Mesendoderm (in vitro differentiated cells): Measurements from ENCODE around the gene SVIL.

Source experiments
- DNase-seq: peaks from one replicate; pipeline ENCODE4 v3.0.0; 2013
- H2AK5ac ChIP-seq: 2 replicates; pipeline ENCODE4 v1.6.1; 2013; ENCODE audit warnings: low read length, inconsistent platforms
- H2BK120ac ChIP-seq: 2 replicates; pipeline ENCODE4 v1.6.1; 2013; ENCODE audit warnings: low read depth, mild to moderate bottlenecking, low read length, moderate library complexity, mixed read lengths
- H2BK15ac ChIP-seq: replicated peaks from 2 replicates; pipeline ENCODE4 v1.6.1; 2013; ENCODE audit warnings: low read depth, mild to moderate bottlenecking, moderate library complexity
- H2BK5ac ChIP-seq: 2 replicates; pipeline ENCODE4 v1.6.1; 2013; ENCODE audit warnings: low read length, inconsistent platforms
- H3K18ac ChIP-seq: 2 replicates; pipeline ENCODE4 v1.6.1; 2013; ENCODE audit warnings: mild to moderate bottlenecking, low read length, mixed read lengths
- H3K23ac ChIP-seq: one replicate; pipeline ENCODE4 v1.6.1; 2013; ENCODE audit warnings: low read length
- H3K27ac ChIP-seq: 2 replicates; pipeline ENCODE4 v1.5.1; 2013; ENCODE audit warnings: low read depth, mild to moderate bottlenecking, inconsistent platforms, low read length, moderate library complexity
- H3K27me3 ChIP-seq: 2 replicates; pipeline ENCODE4 v1.6.1; 2013; ENCODE audit warnings: low read length, control low read depth, mild to moderate bottlenecking, inconsistent platforms; ENCODE audit not compliant: insufficient read depth, poor library complexity
- H3K36me3 ChIP-seq: 2 replicates; pipeline ENCODE4 v1.6.1; 2013; ENCODE audit warnings: low read length, inconsistent platforms; ENCODE audit not compliant: control insufficient read depth, insufficient read depth
- H3K4ac ChIP-seq: one replicate; pipeline ENCODE4 v1.6.1; 2013; ENCODE audit warnings: low read depth, mild to moderate bottlenecking, low read length, moderate library complexity
- H3K4me1 ChIP-seq: 2 replicates; pipeline ENCODE4 v1.6.1; 2013; ENCODE audit warnings: low read depth, low read length, inconsistent platforms; ENCODE audit not compliant: control insufficient read depth
- H3K4me2 ChIP-seq: 2 replicates; pipeline ENCODE4 v1.6.1; 2013; ENCODE audit warnings: low read length
- H3K4me3 ChIP-seq: 2 replicates; pipeline ENCODE4 v1.5.1; 2013; ENCODE audit warnings: mild to moderate bottlenecking, low read length
- H3K56ac ChIP-seq: one replicate; pipeline ENCODE4 v1.6.1; 2013; ENCODE audit warnings: low read length
- H3K79me1 ChIP-seq: 2 replicates; pipeline ENCODE4 v1.6.1; 2013; ENCODE audit warnings: low read length, inconsistent platforms
- H3K79me2 ChIP-seq: 2 replicates; pipeline ENCODE4 v1.6.1; 2013; ENCODE audit warnings: mild to moderate bottlenecking, low read length; ENCODE audit not compliant: control insufficient read depth, insufficient read depth
- H3K9ac ChIP-seq: 2 replicates; pipeline ENCODE4 v1.6.1; 2013; ENCODE audit warnings: low read length, inconsistent platforms
- H4K5ac ChIP-seq: one replicate; pipeline ENCODE4 v1.6.1; 2013; ENCODE audit warnings: low read length
- H4K8ac ChIP-seq: one replicate; pipeline ENCODE4 v1.6.1; 2013; ENCODE audit warnings: low read depth, mild to moderate bottlenecking, control low read depth, low read length, moderate library complexity
- WGBS: extraction: QIAGEN DNeasy Blood & Tissue Kit; methylation state at CpG from one replicate; pipeline ENCODE4 v1.1.7; 2013; ENCODE audit warnings: low lambda C conversion rate, missing lambda C conversion rate; ENCODE audit not compliant: insufficient coverage; ENCODE audit errors: extremely low coverage; 5-methylcytosine and 5-hydroxymethylcytosine counted together

SVIL gene

GRCh38 chr10:29613791-29614190 lies 21.0 kb downstream of the SVIL start:
- Histone ChIP-seq H3K23ac (no peak overlapping the region), H3K4me2 (no peak overlapping the region), H3K56ac (no peak overlapping the region), H2BK5ac (no peak overlapping the region), H2BK15ac (no peak overlapping the region), H3K79me1 (no peaks in the 10 kb centered on the region), H3K18ac (no peak overlapping the region), H3K4me1 (peaks cover 4% of the 10 kb centered on the region), H3K27me3 (no peaks in the 10 kb centered on the region), H3K4ac (no peak overlapping the region), H4K8ac (no peak overlapping the region), H3K27ac (no peak overlapping the region), H4K5ac (no peak overlapping the region), H3K36me3 (no peaks in the 10 kb centered on the region), H2BK120ac (no peak overlapping the region), H3K9ac (no peak overlapping the region), H3K4me3 (no peak overlapping the region), H3K79me2 (no peaks in the 10 kb centered on the region), H2AK5ac (no peak overlapping the region)
- WGBS: no CpG with 5 or more reads among the region's 4 CpGs
- DNase-seq: no peak

GRCh38 chr10:29613196-29613595 lies 21.6 kb downstream of the SVIL start:
- H2BK5ac ChIP-seq: no peak overlapping the region
- H3K4ac ChIP-seq: no peak overlapping the region
- H3K4me2 ChIP-seq: no peak overlapping the region
- DNase-seq: no peak
- H3K79me2 ChIP-seq: no peaks in the 10 kb centered on the region
- no peak overlapping the region for H3K23ac ChIP-seq
- H3K56ac ChIP-seq: no peak overlapping the region
- H3K18ac ChIP-seq: no peak overlapping the region
- no peak overlapping the region for H3K9ac ChIP-seq
- no peaks in the 10 kb centered on the region for H3K27me3 ChIP-seq
- peaks cover under 1% of the 10 kb centered on the region for H3K4me1 ChIP-seq
- no peaks in the 10 kb centered on the region for H3K36me3 ChIP-seq
- no peak overlapping the region for H3K27ac ChIP-seq
- H3K79me1 ChIP-seq: no peaks in the 10 kb centered on the region
- H2BK15ac ChIP-seq: no peak overlapping the region
- WGBS: no CpG with 5 or more reads among the region's 6 CpGs
- no peak overlapping the region for H3K4me3 ChIP-seq
- H2BK120ac ChIP-seq: no peak overlapping the region
- no peak overlapping the region for H2AK5ac ChIP-seq
- H4K8ac ChIP-seq: no peak overlapping the region
- no peak overlapping the region for H4K5ac ChIP-seq

GRCh38 chr10:29612657-29613056 lies 22.1 kb downstream of the SVIL start:
- Histone ChIP-seq H3K56ac (no peak overlapping the region), H2BK15ac (no peak overlapping the region), H3K36me3 (no peaks in the 10 kb centered on the region), H4K8ac (no peak overlapping the region), H3K4me2 (no peak overlapping the region), H3K4me1 (no peaks in the 10 kb centered on the region), H2BK120ac (no peak overlapping the region), H3K79me2 (no peaks in the 10 kb centered on the region), H3K9ac (no peak overlapping the region), H3K18ac (no peak overlapping the region), H3K23ac (no peak overlapping the region), H2AK5ac (no peak overlapping the region), H3K27me3 (no peaks in the 10 kb centered on the region), H3K4ac (no peak overlapping the region), H3K79me1 (no peaks in the 10 kb centered on the region), H2BK5ac (no peak overlapping the region), H3K4me3 (no peak overlapping the region), H3K27ac (no peak overlapping the region), H4K5ac (no peak overlapping the region)
- no CpG with 5 or more reads among the region's 8 CpGs for WGBS
- DNase-seq: no peak

GRCh38 chr10:29611781-29612381 lies 22.9 kb downstream of the SVIL start:
- Histone ChIP-seq H3K23ac (no peak overlapping the region), H3K27me3 (no peaks in the 10 kb centered on the region), H2BK120ac (no peak overlapping the region), H3K18ac (no peak overlapping the region), H3K79me2 (no peaks in the 10 kb centered on the region), H2BK15ac (no peak overlapping the region), H3K36me3 (no peaks in the 10 kb centered on the region), H3K4me1 (no peaks in the 10 kb centered on the region), H4K8ac (no peak overlapping the region), H3K9ac (no peak overlapping the region), H3K56ac (no peak overlapping the region), H3K4me2 (no peak overlapping the region), H3K4ac (no peak overlapping the region), H3K27ac (no peak overlapping the region), H2AK5ac (no peak overlapping the region), H3K79me1 (no peaks in the 10 kb centered on the region), H2BK5ac (no peak overlapping the region), H4K5ac (no peak overlapping the region), H3K4me3 (no peak overlapping the region)
- WGBS: no CpG with 5 or more reads among the region's 6 CpGs
- DNase-seq: peak; percentile 57

GRCh38 chr10:29610876-29611647 lies 23.7 kb downstream of the SVIL start:
- Histone ChIP-seq H3K27ac (no peak overlapping the region), H3K27me3 (no peaks in the 10 kb centered on the region), H3K23ac (no peak overlapping the region), H2BK15ac (no peak overlapping the region), H3K4me2 (no peak overlapping the region), H4K5ac (no peak overlapping the region), H2BK5ac (no peak overlapping the region), H3K79me1 (no peaks in the 10 kb centered on the region), H3K36me3 (no peaks in the 10 kb centered on the region), H4K8ac (no peak overlapping the region), H3K56ac (no peak overlapping the region), H3K9ac (no peak overlapping the region), H3K4ac (no peak overlapping the region), H3K18ac (no peak overlapping the region), H2AK5ac (no peak overlapping the region), H2BK120ac (no peak overlapping the region), H3K79me2 (no peaks in the 10 kb centered on the region), H3K4me3 (no peak overlapping the region), H3K4me1 (no peaks in the 10 kb centered on the region)
- WGBS: no CpG with 5 or more reads among the region's 10 CpGs
- DNase-seq: no peak
